Middle frontal gyrus (tissue), 1 donor: Measurements from ENCODE around the gene MAD2L1BP.

Experiments used
- DNase-seq: peaks from one replicate; pipeline ENCODE4 v3.0.0-alpha.2; 2015; ENCODE audit warnings: low spot score; ENCODE audit errors: extremely low spot score

The MAD2L1BP gene

GRCh38 chr6:43681303-43681702 is 45.7 kb downstream of the MAD2L1BP start:
- no peak for DNase-seq

- DNase-seq: no peak
Measured at GRCh38 chr6:43682724-43683429, 47.2 kb downstream of the MAD2L1BP start.

GRCh38 chr6:43683708-43684455 is 48.2 kb downstream of the MAD2L1BP start:
- DNase-seq: no peak

- DNase-seq: no peak
Measured at GRCh38 chr6:43687079-43687436, 51.4 kb downstream of the MAD2L1BP start.

- peak; percentile 65 for DNase-seq
Measured at GRCh38 chr6:43687437-43688347, 52.1 kb downstream of the MAD2L1BP start, which contains the start of gene MRPS18A. Gene MRPS18A, minus strand, starts transcription at chr6:43687791. Its CDS starts 12 bp downstream, at chr6:43687779.

GRCh38 chr6:43689421-43689820 is 53.8 kb downstream of the MAD2L1BP start:
- DNase-seq: no peak
